GM13977 (cell line): ENCODE data around the gene ULK1.
"Not testable (repeated sequence)": the region's sequence is repeated elsewhere in the genome, so short reads cannot be mapped to it uniquely, and the experiment has no call there.

ENCODE experiments used
- DNase-seq: peaks from one replicate; pipeline ENCODE4 v3.0.0; 2012; ENCODE audit warnings: low spot score
- in situ Hi-C: fragments of 300-500 bp; cut with MboI; formaldehyde crosslinking; loops from one replicate; pipeline ENCODE4 v1.12.0; 2022; ENCODE audit warnings: low sequenced_read_pairs, low pct_unique_long_range_greater_than_20kb, mixed read lengths, inconsistent platforms; ENCODE audit not compliant: unreplicated experiment
- TF ChIP-seq, protein P1 (sequence below): IDR thresholded peaks from 2 replicates; pipeline ENCODE4 v1.5.1; 2012; ENCODE audit warnings: mild to moderate bottlenecking, control low read depth; ENCODE audit not compliant: insufficient read depth; ENCODE audit errors: extremely low read depth, missing control alignments

The ULK1 gene

GRCh38 chr12:131959116-131959515 lies 64.7 kb downstream of the ULK1 start:
- in situ Hi-C loops, result no loop called here
- TF ChIP-seq, protein P1, sequence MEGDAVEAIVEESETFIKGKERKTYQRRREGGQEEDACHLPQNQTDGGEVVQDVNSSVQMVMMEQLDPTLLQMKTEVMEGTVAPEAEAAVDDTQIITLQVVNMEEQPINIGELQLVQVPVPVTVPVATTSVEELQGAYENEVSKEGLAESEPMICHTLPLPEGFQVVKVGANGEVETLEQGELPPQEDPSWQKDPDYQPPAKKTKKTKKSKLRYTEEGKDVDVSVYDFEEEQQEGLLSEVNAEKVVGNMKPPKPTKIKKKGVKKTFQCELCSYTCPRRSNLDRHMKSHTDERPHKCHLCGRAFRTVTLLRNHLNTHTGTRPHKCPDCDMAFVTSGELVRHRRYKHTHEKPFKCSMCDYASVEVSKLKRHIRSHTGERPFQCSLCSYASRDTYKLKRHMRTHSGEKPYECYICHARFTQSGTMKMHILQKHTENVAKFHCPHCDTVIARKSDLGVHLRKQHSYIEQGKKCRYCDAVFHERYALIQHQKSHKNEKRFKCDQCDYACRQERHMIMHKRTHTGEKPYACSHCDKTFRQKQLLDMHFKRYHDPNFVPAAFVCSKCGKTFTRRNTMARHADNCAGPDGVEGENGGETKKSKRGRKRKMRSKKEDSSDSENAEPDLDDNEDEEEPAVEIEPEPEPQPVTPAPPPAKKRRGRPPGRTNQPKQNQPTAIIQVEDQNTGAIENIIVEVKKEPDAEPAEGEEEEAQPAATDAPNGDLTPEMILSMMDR, result no peak
- no peak for DNase-seq

GRCh38 chr12:131959641-131960589 lies 65.5 kb downstream of the ULK1 start:
- no peak for DNase-seq
- in situ Hi-C loops, result no loop called here
- TF ChIP-seq, protein P1, result no peak

GRCh38 chr12:131960590-131961325 lies 66.3 kb downstream of the ULK1 start:
- DNase-seq, in situ Hi-C loops: not testable (repeated sequence)

- DNase-seq, in situ Hi-C loops: not testable (repeated sequence)
These were observed 66.9 kb downstream of the ULK1 start for GRCh38 chr12:131961328-131961727.

DNA sequence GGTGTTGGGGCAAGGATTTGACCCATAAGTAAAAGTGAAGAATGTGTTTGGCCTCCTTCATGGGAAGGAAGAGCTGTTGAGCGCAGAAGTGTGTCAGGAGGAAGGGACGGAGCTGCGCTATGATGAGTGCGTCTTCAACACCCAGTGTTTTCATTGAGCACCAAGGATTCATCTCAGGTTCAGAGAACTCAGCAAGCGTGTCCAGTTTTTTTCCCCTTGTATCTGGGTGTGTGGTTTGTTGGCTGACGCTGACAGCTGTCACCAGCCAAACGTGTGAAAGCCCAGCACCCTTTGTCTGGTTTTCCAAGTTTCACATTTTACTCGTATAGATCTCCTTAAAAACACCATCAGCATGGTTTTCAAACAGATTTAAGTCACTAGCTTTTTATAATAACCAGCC lies 67.6 kb downstream of the ULK1 start:
- in situ Hi-C loops, result no loop called here

DNA sequence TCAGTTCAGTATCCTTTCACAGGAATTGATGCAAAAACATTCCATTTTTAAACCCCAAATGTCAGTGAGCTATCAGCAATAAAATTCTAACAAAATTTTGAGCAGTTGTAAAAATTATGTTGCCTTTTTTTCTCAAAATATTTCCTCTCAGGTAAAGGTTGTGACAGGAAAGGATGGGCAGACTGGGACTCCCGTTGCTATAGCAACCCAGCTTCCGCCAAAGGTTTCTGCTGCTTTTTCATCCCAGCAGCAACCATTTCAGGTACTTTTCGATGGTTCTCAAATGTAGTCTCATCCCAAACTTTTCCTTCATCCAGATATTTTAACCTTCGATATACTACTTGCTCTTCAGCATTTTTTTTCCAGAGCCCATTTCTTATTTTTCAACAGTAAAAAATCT lies 69.0 kb downstream of the ULK1 start:
- in situ Hi-C loops, result no loop called here
- TF ChIP-seq, protein P1, result no peak
- no peak for DNase-seq

More for the DNA sequence above, 67.6 kb downstream of the ULK1 start:
- no peak for DNase-seq
- TF ChIP-seq, protein P1, result no peak

- TF ChIP-seq, protein P1, result no peak
- in situ Hi-C loops, result no loop called here
These were observed 70.7 kb downstream of the ULK1 start for GRCh38 chr12:131965073-131965472.

More at GRCh38 chr12:131965073-131965472, 70.7 kb downstream of the ULK1 start:
- DNase-seq, result no peak
